GM21723 (cell line): ENCODE measurements around the gene C2orf76.
"Not testable (repeated sequence)": the region's sequence is repeated elsewhere in the genome, so short reads cannot be mapped to it uniquely, and the experiment has no call there.

Experiments
- ATAC-seq: cut with Tn5 transposase; IDR thresholded peaks from one replicate; pipeline ENCODE4 v1.9.1; 2021; ENCODE audit warnings: mild to moderate bottlenecking, moderate library complexity; ENCODE audit not compliant: unreplicated experiment

Gene C2orf76

GRCh38 chr2:119301413-119301812 lies 65.2 kb downstream of the C2orf76 start:
- ATAC-seq, result no peak

GRCh38 chr2:119295688-119296375 lies 70.8 kb downstream of the C2orf76 start:
- no peak for ATAC-seq

- ATAC-seq, result no peak
These were observed 72.0 kb downstream of the C2orf76 start for GRCh38 chr2:119294671-119295070.

- no peak for ATAC-seq
These were observed 72.7 kb downstream of the C2orf76 start for GRCh38 chr2:119293900-119294299.

- no peak for ATAC-seq
These were observed 73.4 kb downstream of the C2orf76 start for GRCh38 chr2:119293254-119293653.

- no peak for ATAC-seq
These were observed 74.4 kb downstream of the C2orf76 start for GRCh38 chr2:119292226-119292625.

GRCh38 chr2:119291588-119292167 lies 75.0 kb downstream of the C2orf76 start:
- no peak for ATAC-seq

- ATAC-seq, result no peak
These were observed 75.6 kb downstream of the C2orf76 start for GRCh38 chr2:119290859-119291587.

GRCh38 chr2:119289642-119290041 lies 77.0 kb downstream of the C2orf76 start:
- ATAC-seq, result no peak

GRCh38 chr2:119289093-119289492 lies 77.5 kb downstream of the C2orf76 start:
- ATAC-seq, result no peak

GRCh38 chr2:119288576-119288975 lies 78.1 kb downstream of the C2orf76 start:
- no peak for ATAC-seq

GRCh38 chr2:119286661-119287060 lies 80.0 kb downstream of the C2orf76 start:
- no peak for ATAC-seq

GRCh38 chr2:119283873-119284331 lies 82.7 kb downstream of the C2orf76 start:
- no peak for ATAC-seq

- ATAC-seq, result no peak
These were observed 83.6 kb downstream of the C2orf76 start for GRCh38 chr2:119282996-119283511.

GRCh38 chr2:119282146-119282995 lies 84.3 kb downstream of the C2orf76 start:
- no peak for ATAC-seq

GRCh38 chr2:119280680-119281079 lies 86.0 kb downstream of the C2orf76 start:
- ATAC-seq, result no peak

- no peak for ATAC-seq
These were observed 87.0 kb downstream of the C2orf76 start for GRCh38 chr2:119279666-119280065.

GRCh38 chr2:119278946-119279345 lies 87.7 kb downstream of the C2orf76 start:
- no peak for ATAC-seq

GRCh38 chr2:119278385-119278784 lies 88.2 kb downstream of the C2orf76 start:
- ATAC-seq, result not testable (repeated sequence)

- ATAC-seq, result no peak
These were observed 89.8 kb downstream of the C2orf76 start for GRCh38 chr2:119276864-119277263.

GRCh38 chr2:119267604-119268003 lies 99.0 kb downstream of the C2orf76 start:
- ATAC-seq, result no peak
